Right lobe of liver (tissue), 4 donors: Measurements from ENCODE around the gene RPGRIP1.

Experiments
- CTCF ChIP-seq, 4 donors: fragments of 200-600 bp in 3 of 4; fragments of 450-650 bp in 1 of 4; IDR thresholded peaks; one replicate each; pipeline versions ENCODE4 v1.5.1 to v1.8.0; 2016 to 2022; ENCODE audit warnings: antibody characterized with exemption in 4 of 4, mild to moderate bottlenecking in 2 of 4
- POLR2A ChIP-seq: fragments of 450-650 bp; IDR thresholded peaks from one replicate; pipeline ENCODE4 v1.6.1; 2017; ENCODE audit warnings: antibody characterized with exemption, mild to moderate bottlenecking
- donor health status: DM: no; HTN: no; CAD: no.
- donor health status: DM: no; HTN: no; CAD: no.
- donor health status: DM: no; HTN: yes; CAD: no.

- no peak for TF ChIP-seq CTCF (IDR thresholded peaks at IDR 0.05)
- no peak for TF ChIP-seq POLR2A
These were observed 22.4 kb upstream of the RPGRIP1 start for GRCh38 chr14:21257394-21257909.
